GM19452 (cell line): ENCODE results near the gene SPATA3.

Experiments used
- ATAC-seq: cut with Tn5 transposase; IDR thresholded peaks from one replicate; pipeline ENCODE4 v1.9.1; 2021; ENCODE audit not compliant: unreplicated experiment

The SPATA3 gene

GRCh38 chr2:231047923-231048915 lies 52.3 kb downstream of the SPATA3 start:
- no peak for ATAC-seq

DNA sequence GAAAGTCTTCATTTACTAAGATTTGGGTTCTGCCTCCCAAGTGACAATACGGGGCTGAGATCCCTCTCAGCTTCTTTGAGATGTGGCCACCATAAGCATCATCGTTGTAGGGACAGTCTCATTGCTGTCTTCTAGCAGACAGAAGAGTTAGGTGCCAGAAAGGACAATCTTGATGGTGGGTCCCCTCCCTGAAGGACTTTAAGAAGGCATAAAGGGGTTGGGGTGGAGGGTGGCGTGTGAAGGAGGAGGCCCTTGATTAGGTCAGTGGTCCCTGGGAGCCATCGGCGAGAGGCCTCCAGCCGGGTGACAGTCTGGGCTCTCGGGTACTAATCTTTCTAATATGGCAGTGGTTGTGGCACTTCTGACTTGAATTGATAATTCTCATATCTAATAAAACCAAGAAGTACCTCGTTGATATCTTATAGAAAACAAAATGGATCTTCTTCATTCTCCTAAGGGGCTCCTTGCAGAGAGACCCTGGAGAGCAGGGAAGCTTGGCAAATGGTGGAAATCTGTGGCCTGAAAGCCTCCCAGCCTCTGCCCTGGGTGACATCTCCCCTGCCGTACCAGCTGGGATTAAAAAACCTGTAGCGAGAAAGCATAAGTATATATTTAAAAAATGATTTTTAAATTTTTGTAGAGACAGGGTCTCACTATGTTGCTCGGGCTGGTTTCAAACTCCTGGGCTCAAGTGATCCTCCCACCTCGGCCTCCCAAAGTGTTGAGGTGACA lies 53.5 kb downstream of the SPATA3 start:
- no peak for ATAC-seq

GRCh38 chr2:231050018-231050901 lies 54.3 kb downstream of the SPATA3 start:
- ATAC-seq = no peak

DNA sequence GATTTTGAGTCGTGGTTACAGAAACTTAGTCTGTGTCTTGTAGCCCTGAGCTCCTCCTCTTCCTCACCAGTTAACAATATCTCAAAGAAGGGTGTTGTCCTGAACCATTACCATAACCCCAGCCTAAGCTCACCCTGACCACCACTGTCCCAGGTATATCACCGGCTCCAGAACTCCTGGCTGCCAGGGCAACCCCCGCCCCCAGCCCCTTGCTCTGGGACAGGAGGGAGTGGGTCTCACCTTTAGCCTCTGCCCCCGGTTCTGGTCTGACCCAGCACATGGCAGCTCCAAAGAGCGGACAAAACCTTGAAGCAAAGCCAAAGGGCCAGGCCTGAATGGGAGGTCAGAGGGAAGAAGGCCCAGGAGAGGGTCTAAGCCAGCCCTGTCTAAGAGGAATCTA lies 55.2 kb downstream of the SPATA3 start:
- ATAC-seq = no peak

DNA sequence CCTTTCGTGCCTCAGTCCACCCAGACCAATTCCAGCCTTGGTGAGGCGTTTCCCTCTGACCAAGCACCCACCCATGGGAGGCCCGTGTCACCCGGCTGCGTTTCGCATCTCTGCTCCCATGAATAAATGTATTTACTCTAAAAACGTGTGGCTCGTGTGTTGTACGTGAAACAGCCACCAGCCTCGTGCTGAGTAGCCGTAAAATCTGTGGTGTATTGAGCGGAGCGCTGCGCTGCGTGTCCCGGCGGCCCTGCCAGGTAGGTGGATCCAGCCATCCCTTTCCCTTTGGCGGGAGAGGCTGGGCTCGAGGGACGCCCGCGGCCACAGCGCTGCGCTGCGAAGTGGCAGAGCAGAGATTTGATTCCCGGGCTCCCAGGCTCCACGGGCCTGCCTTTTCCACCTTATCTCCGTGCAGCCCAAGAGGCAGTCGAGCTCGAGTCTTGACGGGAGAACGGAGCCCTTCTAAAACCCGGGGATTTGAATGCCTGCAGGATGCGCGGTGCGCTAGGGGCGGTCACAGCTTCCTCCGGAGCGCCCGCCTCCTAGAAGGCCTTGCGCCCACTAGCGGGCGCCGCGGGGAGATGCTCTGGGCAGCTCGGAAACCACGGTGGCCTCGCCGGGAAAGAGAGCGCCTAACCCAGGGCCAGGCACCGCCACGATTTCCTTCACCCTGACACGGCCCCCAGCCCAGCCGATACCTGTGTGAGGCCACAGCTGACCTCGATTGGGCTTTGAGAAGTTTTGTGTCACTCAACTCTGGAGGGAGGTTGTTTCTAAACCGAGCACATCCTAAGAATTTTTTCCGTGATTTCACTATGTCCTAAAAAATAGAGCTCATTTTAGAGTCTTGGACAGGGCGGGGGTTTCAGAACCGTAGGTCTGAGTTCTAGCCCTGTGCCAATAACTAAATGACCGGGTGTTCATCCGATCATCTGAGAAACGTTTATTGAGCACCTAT lies 56.9 kb downstream of the SPATA3 start:
- ATAC-seq = no peak

DNA sequence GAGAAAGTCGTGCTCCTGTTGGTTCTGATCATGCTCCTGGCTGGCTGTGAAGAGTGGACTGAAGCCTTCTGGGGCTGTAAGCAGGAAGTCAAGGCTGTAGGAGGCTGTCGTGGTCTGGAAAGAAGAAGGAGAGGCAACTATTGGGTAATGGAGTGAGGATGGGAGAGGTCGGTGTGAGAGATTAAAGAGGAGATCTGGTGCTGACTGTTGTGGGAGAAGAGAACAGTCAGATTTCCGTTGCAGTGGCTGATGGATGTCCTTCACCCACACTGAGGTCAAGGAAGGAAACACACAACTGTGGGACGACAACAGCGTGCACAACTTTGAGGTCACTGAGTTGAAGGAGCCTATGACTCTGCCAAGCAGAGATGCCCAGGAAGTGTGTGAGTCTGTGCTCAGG lies 57.9 kb downstream of the SPATA3 start:
- no peak for ATAC-seq

- ATAC-seq = peak; percentile 74
Measured at GRCh38 chr2:231056453-231057416, 60.8 kb downstream of the SPATA3 start, which contains the start of gene PSMD1. TSS of gene PSMD1 (plus strand) at chr2:231056867. CDS start at chr2:231057026, 159 bp downstream.

GRCh38 chr2:231057590-231057989 lies 61.7 kb downstream of the SPATA3 start:
- no peak for ATAC-seq
